Measurements from ENCODE around the gene USP32. TPM values are rescaled to one million over a fixed set of nuclear protein-coding genes. Genes with fewer than 3 reads are reported as not detected.
"Not testable (repeated sequence)": the region's sequence is repeated elsewhere in the genome, so short reads cannot be mapped to it uniquely, and the experiment has no call there.

The USP32 gene
- polyA plus RNA-seq, 4 donors = 38.1 to 47.9 (median 41.4) TPM

- DNase-seq (ENCODE audit: low read depth in 4 of 4, low spot score in 2 of 4) = no peak
These were observed 15.0 kb upstream of the USP32 start for GRCh38 chr17:60406887-60407286.

- DNase-seq (ENCODE audit: low read depth in 4 of 4, low spot score in 2 of 4) = no peak
These were observed 12.0 kb upstream of the USP32 start for GRCh38 chr17:60403962-60404361.

DNA sequence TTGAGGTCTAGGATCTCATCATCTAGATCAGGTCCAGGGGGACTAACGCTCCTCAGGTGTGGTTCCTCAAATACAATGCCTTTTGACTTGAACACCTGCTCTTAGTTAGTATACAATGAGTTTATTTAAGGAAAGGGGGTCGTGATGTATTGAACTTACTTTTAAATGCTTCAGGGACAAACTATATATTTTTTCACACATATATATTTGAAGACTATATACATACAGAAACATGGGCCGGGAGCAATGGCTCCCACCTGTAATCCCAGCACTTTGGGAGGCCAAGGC, 11.5 kb upstream of the USP32 start:
- DNase-seq (ENCODE audit: low read depth in 4 of 4, low spot score in 2 of 4) = no peak

DNA sequence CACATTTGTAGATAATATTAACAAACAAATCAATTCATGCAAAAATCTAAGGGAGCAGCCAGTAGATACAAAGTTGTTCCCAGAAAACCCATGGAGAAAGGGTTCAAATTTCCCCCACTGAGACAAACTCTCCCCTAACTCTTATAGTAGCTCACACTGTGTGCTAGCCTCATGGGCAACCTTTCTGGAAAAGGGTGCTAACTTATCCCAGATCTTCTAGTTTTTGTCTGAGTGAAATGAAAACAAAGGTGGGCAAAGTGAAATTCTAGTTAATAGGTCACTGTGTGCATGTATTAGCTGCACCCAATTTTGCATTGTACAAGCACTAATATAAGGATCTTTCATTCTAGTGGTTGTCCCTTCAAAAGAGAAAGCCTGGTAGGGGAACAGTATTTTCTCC, 9.9 kb upstream of the USP32 start:
- DNase-seq (ENCODE audit: low read depth in 4 of 4, low spot score in 2 of 4) = no peak

DNA sequence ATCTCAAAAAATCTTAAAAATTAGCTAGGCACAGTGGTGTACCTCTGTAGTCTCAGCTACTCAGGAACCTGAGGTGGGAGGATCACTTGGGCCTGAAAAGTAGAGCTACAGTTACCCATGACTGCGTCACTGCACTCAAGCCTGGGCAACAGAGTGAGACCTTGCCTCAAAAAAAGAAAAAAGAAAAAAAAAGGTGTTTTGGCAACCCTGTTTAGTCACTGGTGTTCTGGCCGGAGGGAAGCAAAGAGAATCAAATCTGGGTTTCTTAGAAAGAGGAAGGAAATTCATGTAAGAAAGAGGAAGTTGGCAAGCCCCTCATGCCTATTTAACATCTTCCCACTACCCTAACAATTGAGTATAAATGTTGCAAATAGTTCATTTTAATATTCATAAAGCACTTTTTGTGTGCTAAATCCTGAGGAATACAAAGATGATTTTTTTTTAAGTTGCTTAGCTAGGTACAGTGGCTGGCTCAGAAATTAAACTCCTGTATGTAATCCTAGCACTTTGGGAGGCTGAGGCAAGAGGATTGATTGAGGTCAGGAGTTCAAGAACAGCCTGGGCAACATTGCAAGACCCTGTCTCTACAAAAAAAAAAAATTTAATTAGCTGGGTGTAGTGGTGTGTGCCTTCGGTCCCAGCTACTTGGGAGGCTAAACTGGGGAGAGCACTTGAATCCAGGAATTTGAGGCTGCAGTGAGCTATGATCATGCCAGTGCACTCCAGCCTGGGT, 6.5 kb upstream of the USP32 start:
- DNase-seq (ENCODE audit: low read depth in 4 of 4, low spot score in 2 of 4) = no peak

GRCh38 chr17:60396412-60396811, 4.5 kb upstream of the USP32 start:
- DNase-seq (ENCODE audit: low read depth in 4 of 4, low spot score in 2 of 4) = no peak

DNA sequence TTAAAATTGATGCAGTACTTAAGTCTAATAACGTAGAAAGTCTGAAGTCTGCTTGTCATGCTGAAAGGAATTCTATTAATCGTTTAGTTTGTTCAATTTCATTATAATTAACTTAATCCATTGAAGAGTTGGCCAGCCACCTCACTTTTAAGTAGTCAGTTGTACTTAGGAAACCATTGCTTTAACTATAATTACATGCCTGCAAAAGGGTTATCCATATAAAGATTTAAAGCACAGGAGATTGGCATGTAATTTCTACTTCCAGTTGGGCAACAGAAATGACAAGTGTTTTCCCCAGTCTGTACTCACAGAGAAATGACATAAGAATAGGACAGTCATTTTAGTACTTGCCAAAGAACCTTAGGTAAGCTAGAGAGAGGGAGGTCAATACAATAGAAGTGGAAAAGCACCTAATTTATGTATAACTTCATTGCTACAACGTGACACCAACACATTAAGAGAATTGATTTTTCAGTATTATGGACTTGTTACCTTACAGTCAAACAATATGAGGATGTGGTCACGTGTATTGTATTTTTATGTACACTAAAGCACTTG, 3.7 kb upstream of the USP32 start:
- DNase-seq (ENCODE audit: low read depth in 4 of 4, low spot score in 2 of 4) = no peak

DNA sequence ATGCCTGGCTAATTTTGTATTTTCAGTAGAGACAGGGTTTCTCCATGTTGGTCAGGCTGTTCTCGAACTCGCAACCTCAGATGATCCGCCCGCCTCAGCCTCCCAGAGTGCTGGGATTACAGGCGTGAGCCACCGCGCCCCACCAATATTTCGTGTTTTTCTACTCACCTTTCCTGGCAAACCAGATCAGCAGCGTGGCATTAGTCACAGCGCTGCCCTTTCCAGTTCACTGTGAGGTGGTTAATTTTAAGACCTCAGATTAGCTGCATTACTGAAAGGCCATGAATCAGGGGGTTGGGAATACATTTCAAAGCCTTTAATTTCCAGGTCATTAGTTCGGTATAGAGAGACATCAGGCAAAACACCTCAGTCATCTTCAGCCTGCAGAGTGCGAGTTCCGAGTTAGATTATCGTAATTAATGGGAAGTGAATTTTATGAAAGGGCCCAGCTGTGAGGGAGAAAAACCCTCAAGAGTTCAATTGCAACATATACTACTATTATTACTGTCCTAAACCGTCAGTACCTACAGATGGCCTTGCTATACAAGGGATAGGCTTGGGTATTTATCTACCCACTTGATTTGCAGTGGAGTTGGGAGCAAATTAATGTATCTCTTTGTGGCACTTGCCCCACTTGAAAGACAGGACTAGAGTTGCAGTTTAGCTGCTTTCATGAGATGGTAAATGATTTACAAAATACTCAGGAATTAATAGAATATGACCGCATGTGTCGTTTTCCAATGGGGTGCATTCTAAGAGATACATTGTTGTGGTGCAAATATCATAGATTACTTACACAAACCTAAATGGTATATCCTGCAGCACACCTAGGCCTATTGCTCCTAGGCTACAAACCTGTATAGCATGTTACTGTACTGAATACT, 2.1 kb upstream of the USP32 start:
- no peak for DNase-seq (ENCODE audit: low read depth in 4 of 4, low spot score in 2 of 4)

GRCh38 chr17:60392845-60393702, 1.1 kb upstream of the USP32 start:
- DNase-seq (ENCODE audit: low read depth in 4 of 4, low spot score in 2 of 4) = no peak

GRCh38 chr17:60391471-60392041, 377 bp downstream of the USP32 start:
- DNase-seq (ENCODE audit: low read depth in 4 of 4, low spot score in 2 of 4) = no peak

- no peak for DNase-seq (ENCODE audit: low read depth in 4 of 4, low spot score in 2 of 4)
These were observed 935 bp downstream of the USP32 start for GRCh38 chr17:60390925-60391470.

- no peak for DNase-seq (ENCODE audit: low read depth in 4 of 4, low spot score in 2 of 4)
These were observed 1.7 kb downstream of the USP32 start for GRCh38 chr17:60390186-60390585.

GRCh38 chr17:60388742-60389141, 3.2 kb downstream of the USP32 start:
- no peak for DNase-seq (ENCODE audit: low read depth in 4 of 4, low spot score in 2 of 4)

DNA sequence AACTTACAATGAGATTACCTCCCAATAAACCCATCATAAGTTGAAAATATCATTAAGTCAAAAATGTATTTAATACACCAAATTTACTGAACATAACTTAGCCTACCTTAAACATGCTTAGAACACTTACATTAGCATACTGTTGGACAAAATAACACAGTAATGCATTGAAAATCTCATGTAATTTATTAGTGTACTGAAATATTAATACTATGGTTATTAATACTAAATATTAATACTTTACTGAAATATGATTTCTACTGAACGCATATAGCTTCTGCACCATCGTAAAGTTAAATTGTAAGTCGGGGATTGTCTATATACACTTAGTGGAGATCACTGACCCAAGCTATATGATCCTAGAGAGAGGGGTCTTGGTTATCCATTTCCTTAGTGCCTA, 4.3 kb downstream of the USP32 start:
- DNase-seq (ENCODE audit: low read depth in 4 of 4, low spot score in 2 of 4) = no peak

- DNase-seq (ENCODE audit: low read depth in 4 of 4, low spot score in 2 of 4) = no peak
These were observed 5.5 kb downstream of the USP32 start for GRCh38 chr17:60386147-60387058.

DNA sequence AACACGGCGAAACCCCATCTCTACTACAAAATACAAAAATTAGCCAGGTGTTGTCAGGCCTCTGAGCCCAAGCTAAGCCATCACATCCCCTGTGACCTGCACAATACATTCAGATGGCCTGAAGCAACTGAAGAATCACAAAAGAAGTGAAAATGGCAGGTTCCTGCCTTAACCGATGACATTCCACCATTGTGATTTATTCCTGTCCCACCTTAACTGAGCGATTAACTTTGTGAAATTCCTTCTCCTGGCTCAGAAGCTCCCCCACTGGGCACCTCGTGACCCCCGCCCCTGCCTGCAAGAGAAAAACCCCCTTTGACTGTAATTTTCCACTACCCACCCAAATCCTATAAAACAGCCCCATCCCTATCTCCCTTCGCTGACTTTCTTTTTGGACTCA, 7.0 kb downstream of the USP32 start:
- DNase-seq (ENCODE audit: low read depth in 4 of 4, low spot score in 2 of 4) = not testable (repeated sequence)

GRCh38 chr17:60383379-60383778, 8.6 kb downstream of the USP32 start:
- no peak for DNase-seq (ENCODE audit: low read depth in 4 of 4, low spot score in 2 of 4)

- DNase-seq (ENCODE audit: low read depth in 4 of 4, low spot score in 2 of 4) = no peak
These were observed 10.0 kb downstream of the USP32 start for GRCh38 chr17:60381958-60382357.

DNA sequence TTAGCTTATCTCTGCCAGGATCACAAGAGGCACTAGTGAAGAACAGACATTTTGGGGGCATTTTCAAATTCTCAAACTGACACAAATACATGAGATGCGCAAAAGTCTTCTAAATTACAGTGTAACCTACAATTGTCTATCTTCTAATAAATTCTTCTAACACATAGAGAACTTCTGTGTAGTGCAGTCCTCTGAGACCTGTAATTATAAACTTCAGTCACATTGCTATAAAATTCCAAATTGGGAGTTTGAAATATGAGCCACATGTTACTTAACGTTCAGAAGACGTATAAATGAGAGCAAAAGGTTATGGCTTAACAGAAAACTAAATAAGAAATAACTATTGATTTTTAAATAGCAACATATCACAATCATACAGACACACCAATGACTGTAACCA, 12.5 kb downstream of the USP32 start:
- DNase-seq (ENCODE audit: low read depth in 4 of 4, low spot score in 2 of 4) = not testable (repeated sequence)

Measured in left renal cortex interstitium (tissue), 4 donors.